SU-DHL-6 (cell line): ENCODE measurements around the gene CST8.

ENCODE experiments used
- H2AFZ ChIP-seq: fragments of 200-600 bp; sonication (generic); 2 replicates; pipeline ENCODE4 v1.6.1; 2014; ENCODE audit warnings: low read depth, mild to moderate bottlenecking, moderate library complexity, mixed read lengths, antibody characterized with exemption, low read length; ENCODE audit not compliant: severe bottlenecking
- H3F3A ChIP-seq: fragments of 200-600 bp; shearing (Covaris generic); 2 replicates; pipeline ENCODE4 v1.6.0; 2016; ENCODE audit warnings: antibody characterized with exemption, mild to moderate bottlenecking; ENCODE audit not compliant: insufficient read depth
- H3K27ac ChIP-seq: fragments of 200-600 bp; sonication (generic); 2 replicates; pipeline ENCODE4 v1.5.1; 2016; ENCODE audit warnings: low read depth, mild to moderate bottlenecking, low read length, moderate library complexity, mixed read lengths
- H3K27me3 ChIP-seq: fragments of 200-600 bp; sonication (generic), shearing (Covaris generic); 2 replicates; pipeline ENCODE4 v1.6.0; 2014; ENCODE audit warnings: mild to moderate bottlenecking, low read length
- H3K36me3 ChIP-seq: fragments of 200-600 bp; sonication (generic); 2 replicates; pipeline ENCODE4 v1.6.1; 2014; ENCODE audit warnings: mild to moderate bottlenecking, low read length, mixed read lengths
- H3K4me2 ChIP-seq: fragments of 300-600, 200-600 bp; shearing (Covaris generic), sonication (generic); 2 replicates; pipeline ENCODE4 v1.6.0; 2014; ENCODE audit warnings: low read length, low read depth, mild to moderate bottlenecking; ENCODE audit not compliant: poor library complexity, severe bottlenecking
- H3K4me3 ChIP-seq: fragments of 200-600 bp; sonication (generic); 2 replicates; pipeline ENCODE4 v1.5.1; 2014; ENCODE audit warnings: antibody characterized with exemption, low read length, mild to moderate bottlenecking, mixed read lengths; ENCODE audit not compliant: insufficient read depth, poor library complexity, severe bottlenecking
- H3K79me2 ChIP-seq: fragments of 200-600 bp; sonication (generic); 2 replicates; pipeline ENCODE4 v1.6.1; 2014; ENCODE audit warnings: mild to moderate bottlenecking, low read length, moderate library complexity; ENCODE audit not compliant: insufficient read depth
- H3K9ac ChIP-seq: fragments of 200-600 bp; sonication (generic); 2 replicates; pipeline ENCODE4 v1.7.0; 2014; ENCODE audit warnings: mild to moderate bottlenecking, low read length
- H3K9me2 ChIP-seq: fragments of 200-600 bp; sonication (generic); replicated peaks from 2 replicates; pipeline ENCODE4 v1.6.1; 2014; ENCODE audit warnings: low read length; ENCODE audit not compliant: insufficient read depth
- H3K9me3 ChIP-seq: fragments of 200-600 bp; sonication (generic); 2 replicates; pipeline ENCODE4 v1.6.1; 2014; ENCODE audit warnings: low read length, mixed read lengths; ENCODE audit not compliant: insufficient read depth
- H4K20me1 ChIP-seq: fragments of 200-600 bp; sonication (generic); 2 replicates; pipeline ENCODE4 v1.6.1; 2014; ENCODE audit warnings: low read depth, mild to moderate bottlenecking, antibody characterized with exemption, low read length, moderate library complexity, mixed read lengths
- CTCF ChIP-seq: fragments of 200-600 bp; sonication (generic); IDR thresholded peaks from one replicate; pipeline ENCODE4 v1.5.1; 2017; ENCODE audit warnings: antibody characterized with exemption, mild to moderate bottlenecking, low read length, moderate library complexity; ENCODE audit not compliant: insufficient read depth, poor library complexity, severe bottlenecking
- EZH2phosphoT487 ChIP-seq: fragments of 200-600 bp; sonication (generic), shearing (Covaris generic); conservative IDR thresholded peaks from 2 replicates; pipeline ENCODE4 v1.6.1; 2018; ENCODE audit warnings: mild to moderate bottlenecking, antibody characterized with exemption, low read length, moderate library complexity, mixed read lengths

The CST8 gene

DNA sequence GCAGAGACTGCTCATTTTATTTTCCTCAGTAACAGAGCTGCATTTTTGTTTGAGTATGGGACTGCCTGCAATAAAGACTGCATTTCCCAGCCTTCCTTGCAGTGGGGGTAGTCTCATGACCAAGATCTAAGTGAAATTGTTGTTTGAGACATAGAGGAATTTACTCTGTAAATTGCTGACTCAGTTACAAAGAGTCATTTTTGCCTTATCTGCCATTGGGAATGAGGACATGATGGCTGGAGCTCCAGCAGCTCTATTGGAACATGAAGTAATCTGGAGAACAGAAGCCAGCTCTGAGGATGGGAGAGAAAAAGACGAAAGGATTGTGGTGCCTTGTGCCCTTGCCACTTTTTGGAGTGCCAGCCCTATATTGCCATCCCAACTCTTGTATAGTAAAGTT lies 36.1 kb upstream of the CST8 start:
- Histone ChIP-seq H3K9me2 (no peaks in the 10 kb centered on the region), H3K27me3 (no peaks in the 10 kb centered on the region), H3K9me3 (no peaks in the 10 kb centered on the region), H3K9ac (no peak overlapping the region), H3F3A (no peaks in the 10 kb centered on the region), H3K4me2 (no peak overlapping the region), H3K79me2 (no peaks in the 10 kb centered on the region), H3K27ac (no peak overlapping the region), H3K36me3 (no peaks in the 10 kb centered on the region), H2AFZ (no peak overlapping the region), H3K4me3 (no peak overlapping the region), H4K20me1 (no peaks in the 10 kb centered on the region)
- no peak for TF ChIP-seq CTCF
- no peak for TF ChIP-seq EZH2phosphoT487

DNA sequence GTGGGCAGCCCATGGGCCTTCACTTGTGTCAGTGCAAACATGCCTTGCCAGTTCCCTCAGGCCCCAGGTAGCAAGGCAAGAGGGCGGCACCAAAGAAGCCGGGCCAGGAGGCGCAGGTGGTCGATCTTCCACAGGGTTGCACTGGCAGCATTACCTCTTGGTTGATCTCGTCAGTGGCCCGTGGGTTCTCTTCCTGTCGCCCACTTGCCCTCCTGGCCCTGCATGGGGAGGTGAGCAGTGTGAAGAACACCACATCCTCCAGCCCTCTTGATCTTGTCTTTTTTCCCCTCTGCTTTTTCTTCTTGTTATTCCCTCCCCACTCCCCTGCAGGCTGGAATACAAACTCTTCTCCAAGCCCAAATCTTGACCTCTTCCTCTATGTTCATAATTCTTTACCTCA lies 35.3 kb upstream of the CST8 start:
- H3K4me3 ChIP-seq: no peak overlapping the region
- TF ChIP-seq EZH2phosphoT487: no peak
- TF ChIP-seq CTCF: no peak
- no peak overlapping the region for H3K4me2 ChIP-seq
- H3K79me2 ChIP-seq: no peaks in the 10 kb centered on the region
- no peaks in the 10 kb centered on the region for H4K20me1 ChIP-seq
- H3F3A ChIP-seq: no peaks in the 10 kb centered on the region
- no peak overlapping the region for H3K9ac ChIP-seq
- no peaks in the 10 kb centered on the region for H3K27me3 ChIP-seq
- no peak overlapping the region for H3K27ac ChIP-seq
- H3K9me2 ChIP-seq: no peaks in the 10 kb centered on the region
- no peaks in the 10 kb centered on the region for H3K36me3 ChIP-seq
- H2AFZ ChIP-seq: no peak overlapping the region
- no peaks in the 10 kb centered on the region for H3K9me3 ChIP-seq

- H3K79me2 ChIP-seq: no peaks in the 10 kb centered on the region
- no peak overlapping the region for H3K4me3 ChIP-seq
- no peaks in the 10 kb centered on the region for H3F3A ChIP-seq
- H3K9ac ChIP-seq: no peak overlapping the region
- no peaks in the 10 kb centered on the region for H3K9me3 ChIP-seq
- H3K4me2 ChIP-seq: no peak overlapping the region
- no peak overlapping the region for H3K27ac ChIP-seq
- no peak for TF ChIP-seq CTCF
- TF ChIP-seq EZH2phosphoT487: no peak
- H2AFZ ChIP-seq: no peak overlapping the region
- no peaks in the 10 kb centered on the region for H3K36me3 ChIP-seq
- H4K20me1 ChIP-seq: no peaks in the 10 kb centered on the region
- H3K27me3 ChIP-seq: no peaks in the 10 kb centered on the region
- H3K9me2 ChIP-seq: no peaks in the 10 kb centered on the region
Measured at GRCh38 chr20:23456409-23456808, 34.5 kb upstream of the CST8 start.

- H3K4me3 ChIP-seq: no peak overlapping the region
- H3K27ac ChIP-seq: no peak overlapping the region
- no peaks in the 10 kb centered on the region for H3F3A ChIP-seq
- H2AFZ ChIP-seq: no peak overlapping the region
- TF ChIP-seq CTCF (no peak), EZH2phosphoT487 (no peak)
- H3K79me2 ChIP-seq: no peaks in the 10 kb centered on the region
- H3K27me3 ChIP-seq: no peaks in the 10 kb centered on the region
- no peaks in the 10 kb centered on the region for H3K36me3 ChIP-seq
- H3K4me2 ChIP-seq: no peak overlapping the region
- no peak overlapping the region for H3K9ac ChIP-seq
- H3K9me3 ChIP-seq: no peaks in the 10 kb centered on the region
- no peaks in the 10 kb centered on the region for H4K20me1 ChIP-seq
- no peaks in the 10 kb centered on the region for H3K9me2 ChIP-seq
Measured at GRCh38 chr20:23456873-23457272, 34.0 kb upstream of the CST8 start.
